CD8-positive, alpha-beta memory T cell (primary cell): ENCODE measurements around the gene RCSD1. TPM values are rescaled to one million over a fixed set of nuclear protein-coding genes. Genes with fewer than 3 reads are reported as not detected.
A peak's percentile ranks its signal among the peaks of the same experiment; 100 is the strongest.

Source experiments
- CTCF ChIA-PET: fragments of 350-600 bp; sonication (Branson Sonifier 250); formaldehyde crosslinking; loops from one replicate; lab custom pipeline; 2021; ENCODE audit warnings: antibody characterized with exemption; lab: Charles Lee
- POLR2A ChIA-PET: fragments of 350-600 bp; sonication (Branson Sonifier 250); formaldehyde crosslinking; loops from one replicate; lab custom pipeline; 2021; ENCODE audit warnings: antibody characterized with exemption; lab: Charles Lee
- DNase-seq, 5 donors: peaks; one replicate each; pipeline versions ENCODE4 v3.0.0 to v3.0.0-alpha.2; 2020 to 2022; ENCODE audit warnings: mixed read lengths in 1 of 5
- H3K27ac ChIP-seq: one replicate; pipeline ENCODE4 v1.7.0; 2013; ENCODE audit warnings: low read depth, mild to moderate bottlenecking, low read length, moderate library complexity
- H3K27me3 ChIP-seq: 2 replicates; pipeline ENCODE4 v1.7.0; 2013; ENCODE audit warnings: low read length, mild to moderate bottlenecking; ENCODE audit not compliant: insufficient read depth, poor library complexity, severe bottlenecking
- H3K36me3 ChIP-seq: 2 replicates; pipeline ENCODE4 v1.7.0; 2013; ENCODE audit warnings: mild to moderate bottlenecking, low read length, moderate library complexity; ENCODE audit not compliant: insufficient read depth
- H3K4me1 ChIP-seq: 2 replicates; pipeline ENCODE4 v1.7.0; 2013; ENCODE audit warnings: mild to moderate bottlenecking, low read length, moderate library complexity; ENCODE audit not compliant: insufficient read depth
- H3K4me3 ChIP-seq: 2 replicates; pipeline ENCODE4 v1.7.0; 2013; ENCODE audit warnings: mild to moderate bottlenecking, low read length
- H3K9me3 ChIP-seq: 2 replicates; pipeline ENCODE4 v1.7.0; 2013; ENCODE audit warnings: mild to moderate bottlenecking, low read length
- H3K27ac Mint-ChIP-seq, 8 donors: one replicate each; pipeline ENCODE4 v1.8.0; 2020 to 2021; ENCODE audit warnings: mixed read lengths in 8 of 8, mild to moderate bottlenecking in 6 of 8, inconsistent platforms in 3 of 8, moderate library complexity in 3 of 8
- H3K27me3 Mint-ChIP-seq, 2 donors: one replicate each; pipeline ENCODE4 v1.8.0; 2020 to 2021; ENCODE audit warnings: mixed read lengths in 2 of 2, mild to moderate bottlenecking in 1 of 2, moderate library complexity in 1 of 2
- H3K36me3 Mint-ChIP-seq, 3 donors: one replicate each; pipeline ENCODE4 v1.8.0; 2020 to 2021; ENCODE audit warnings: mixed read lengths in 3 of 3, inconsistent platforms in 1 of 3, mild to moderate bottlenecking in 1 of 3
- H3K4me1 Mint-ChIP-seq, 3 donors: one replicate each; pipeline ENCODE4 v1.8.0; 2020 to 2021; ENCODE audit warnings: mixed read lengths in 3 of 3, inconsistent platforms in 1 of 3, mild to moderate bottlenecking in 1 of 3
- H3K4me3 Mint-ChIP-seq, 7 donors: one replicate each; pipeline ENCODE4 v1.8.0; 2020 to 2021; ENCODE audit warnings: mixed read lengths in 7 of 7, mild to moderate bottlenecking in 6 of 7, moderate library complexity in 4 of 7, inconsistent platforms in 2 of 7
- H3K9me3 Mint-ChIP-seq, 5 donors: one replicate each; pipeline ENCODE4 v1.8.0; 2020 to 2022; ENCODE audit warnings: mixed read lengths in 5 of 5, mild to moderate bottlenecking in 3 of 5, moderate library complexity in 2 of 5, inconsistent platforms in 1 of 5
- polyA plus RNA-seq: library from polyadenylated mRNA; unstranded; fragments of 300-500 nt; fragmentation: Illumina TruSeq; gene quantifications from one replicate; pipeline ENCODE4 v1.2.3, GENCODE V29; 2021
- total RNA-seq, 2 experiments: library from RNA; stranded (reverse); gene quantifications; one replicate each; pipeline ENCODE4 v1.2.3, GENCODE V29; 2021

The RCSD1 gene
- total and polyA plus RNA-seq, 3 experiments from 2014 or later = 45.9 to 171 (median 47.9) TPM

DNA sequence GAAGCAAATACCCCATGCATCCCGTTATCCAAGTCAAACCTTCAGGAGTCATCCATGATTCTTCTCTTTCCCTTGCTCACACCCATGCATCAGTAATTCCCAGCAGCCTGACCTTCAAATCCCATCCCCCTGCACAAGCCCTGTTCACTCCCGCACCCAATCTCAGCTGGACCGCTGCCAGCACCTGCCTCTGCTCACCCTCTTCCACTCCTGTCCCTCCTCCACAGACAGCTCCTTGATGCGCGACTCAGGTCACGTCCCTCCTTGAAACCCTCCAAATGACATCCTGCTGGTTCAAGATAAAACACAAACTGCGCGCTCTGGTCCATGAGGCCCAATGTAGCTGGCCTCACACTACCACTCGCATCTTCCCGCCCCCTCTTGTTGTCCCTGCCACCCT is 48.4 kb downstream of the RCSD1 start:
- H3K27ac Mint-ChIP-seq = no peak overlapping the region
- peaks cover 21 to 44% (median 22%) of the 10 kb centered on the region in 3 donors for H3K4me1 Mint-ChIP-seq
- Histone ChIP-seq H3K36me3 (peaks cover 42% of the 10 kb centered on the region), H3K4me1 (peaks cover 46% of the 10 kb centered on the region), H3K9me3 (no peaks in the 10 kb centered on the region), H3K27me3 (no peaks in the 10 kb centered on the region), H3K27ac (no peak overlapping the region), H3K4me3 (no peak overlapping the region)
- H3K4me3 Mint-ChIP-seq = no peak overlapping the region
- CTCF ChIA-PET = interaction anchor here (2.1 kb wide), 1 partner anchor 9 kb away, joined by 10 read pairs; no protein-coding TSS in a partner anchor
- POLR2A ChIA-PET = no interaction called here
- no peak for DNase-seq
- no peaks in the 10 kb centered on the region for H3K27me3 Mint-ChIP-seq
- H3K36me3 Mint-ChIP-seq = peaks cover 0 to 40% (median 9%) of the 10 kb centered on the region in 3 donors
- no peaks in the 10 kb centered on the region for H3K9me3 Mint-ChIP-seq

DNA sequence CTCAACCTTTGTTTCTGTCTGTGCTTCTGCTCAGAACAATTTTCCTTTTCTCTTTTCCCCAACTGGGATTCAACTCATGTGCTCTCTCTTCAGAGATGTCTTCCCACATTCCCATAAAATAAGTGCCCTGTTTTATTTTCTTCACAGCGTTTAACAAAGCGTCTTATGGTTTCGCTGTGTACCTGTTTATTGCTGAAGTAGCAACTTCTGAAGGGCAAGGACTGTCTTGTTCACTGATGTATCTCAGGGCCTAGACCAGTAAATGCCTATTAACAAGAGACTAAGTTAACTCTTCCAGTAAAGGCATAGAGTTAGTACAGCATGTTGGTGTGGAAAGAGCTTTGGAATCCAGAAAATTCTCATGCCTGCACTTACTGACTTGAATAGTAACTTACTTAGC is 48.8 kb downstream of the RCSD1 start:
- Histone ChIP-seq H3K4me3 (no peak overlapping the region), H3K27ac (no peak overlapping the region), H3K36me3 (peaks cover 43% of the 10 kb centered on the region), H3K9me3 (no peaks in the 10 kb centered on the region), H3K4me1 (peaks cover 43% of the 10 kb centered on the region), H3K27me3 (no peaks in the 10 kb centered on the region)
- H3K36me3 Mint-ChIP-seq = peaks cover 0 to 40% (median 9%) of the 10 kb centered on the region in 3 donors
- peaks cover 17 to 40% (median 18%) of the 10 kb centered on the region in 3 donors for H3K4me1 Mint-ChIP-seq
- no peak overlapping the region for H3K4me3 Mint-ChIP-seq
- no peaks in the 10 kb centered on the region for H3K27me3 Mint-ChIP-seq
- H3K9me3 Mint-ChIP-seq = no peaks in the 10 kb centered on the region
- ChIA-PET POLR2A (no interaction called here), CTCF (interaction anchor here (2.1 kb wide), 1 partner anchor 9 kb away, joined by 10 read pairs; no protein-coding TSS in a partner anchor)
- no peak for DNase-seq
- no peak overlapping the region for H3K27ac Mint-ChIP-seq

DNA sequence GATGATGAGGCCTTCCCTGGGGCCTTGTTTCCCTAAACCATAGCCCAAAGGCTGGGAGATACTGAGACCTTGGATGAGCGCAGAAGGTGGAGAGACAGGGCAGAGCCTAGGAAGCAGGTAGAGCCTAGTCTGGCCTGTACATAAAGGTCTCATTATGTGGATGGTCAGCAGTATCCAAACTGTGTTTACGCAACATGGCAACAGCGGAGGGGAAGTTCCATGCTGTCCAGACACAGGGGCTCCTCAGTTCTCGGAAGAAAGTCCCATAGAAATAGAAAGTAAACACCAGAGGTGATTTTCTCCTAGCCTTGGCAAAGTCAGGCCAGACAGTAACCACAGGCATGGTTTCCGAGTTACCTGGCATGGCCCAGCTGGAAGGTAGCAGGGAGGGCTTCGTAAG is 49.7 kb downstream of the RCSD1 start:
- no peaks in the 10 kb centered on the region for H3K9me3 ChIP-seq
- Mint-ChIP-seq H3K9me3 (no peaks in the 10 kb centered on the region), H3K4me1 (peaks cover 10 to 36% (median 14%) of the 10 kb centered on the region in 3 donors), H3K36me3 (peaks cover 4 to 41% (median 9%) of the 10 kb centered on the region in 3 donors), H3K27ac (no peak overlapping the region), H3K4me3 (no peak overlapping the region), H3K27me3 (no peaks in the 10 kb centered on the region)
- H3K27ac ChIP-seq = no peak overlapping the region
- H3K4me3 ChIP-seq = no peak overlapping the region
- H3K27me3 ChIP-seq = no peaks in the 10 kb centered on the region
- peaks cover 41% of the 10 kb centered on the region for H3K4me1 ChIP-seq
- H3K36me3 ChIP-seq = peaks cover 40% of the 10 kb centered on the region
- ChIA-PET CTCF (interaction anchor here (1.1 to 1.6 kb wide), 2 partner anchors 11 to 122 kb away, joined by 4 read pairs; no protein-coding TSS in a partner anchor), POLR2A (interaction anchor here (0.7 kb wide), 1 partner anchor 105 kb away, joined by 3 read pairs; no protein-coding TSS in a partner anchor)
- DNase-seq = no peak

DNA sequence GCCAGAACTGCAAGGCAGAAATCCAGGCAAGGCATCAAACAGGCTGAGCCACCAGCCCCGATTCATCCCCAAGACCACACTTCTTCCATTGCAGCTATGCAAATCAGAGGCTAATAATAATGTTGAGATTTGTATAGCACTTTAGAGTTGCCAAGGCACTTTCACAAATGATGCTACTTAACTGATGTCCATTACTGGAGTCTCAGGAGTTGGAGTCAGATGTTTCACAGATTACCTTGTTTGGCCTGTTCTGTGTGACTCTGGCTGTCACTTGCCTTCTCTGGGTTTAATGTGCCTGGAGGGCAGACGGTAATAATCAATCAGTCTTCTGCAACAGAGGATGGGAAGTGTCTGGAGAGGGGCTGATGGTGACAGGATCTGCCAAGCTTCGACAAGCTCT is 51.0 kb downstream of the RCSD1 start:
- Mint-ChIP-seq H3K27me3 (no peaks in the 10 kb centered on the region), H3K36me3 (peaks cover 4 to 44% (median 13%) of the 10 kb centered on the region in 3 donors), H3K4me3 (no peak overlapping the region), H3K27ac (peak overlapping the region in 3 of 8 donors; percentile 86 to 97 (median 91)), H3K4me1 (peaks cover 20 to 27% (median 21%) of the 10 kb centered on the region in 3 donors), H3K9me3 (no peaks in the 10 kb centered on the region)
- Histone ChIP-seq H3K27ac (peak overlapping the region; percentile 1), H3K4me3 (no peak overlapping the region), H3K4me1 (peaks cover 31% of the 10 kb centered on the region), H3K36me3 (peaks cover 53% of the 10 kb centered on the region), H3K9me3 (no peaks in the 10 kb centered on the region), H3K27me3 (no peaks in the 10 kb centered on the region)
- ChIA-PET POLR2A (no interaction called here), CTCF (interaction anchor here (1.0 to 2.9 kb wide), 4 partner anchors 12 to 124 kb away, joined by 4 to 13 read pairs (median 4); no protein-coding TSS in a partner anchor)
- no peak for DNase-seq

DNA sequence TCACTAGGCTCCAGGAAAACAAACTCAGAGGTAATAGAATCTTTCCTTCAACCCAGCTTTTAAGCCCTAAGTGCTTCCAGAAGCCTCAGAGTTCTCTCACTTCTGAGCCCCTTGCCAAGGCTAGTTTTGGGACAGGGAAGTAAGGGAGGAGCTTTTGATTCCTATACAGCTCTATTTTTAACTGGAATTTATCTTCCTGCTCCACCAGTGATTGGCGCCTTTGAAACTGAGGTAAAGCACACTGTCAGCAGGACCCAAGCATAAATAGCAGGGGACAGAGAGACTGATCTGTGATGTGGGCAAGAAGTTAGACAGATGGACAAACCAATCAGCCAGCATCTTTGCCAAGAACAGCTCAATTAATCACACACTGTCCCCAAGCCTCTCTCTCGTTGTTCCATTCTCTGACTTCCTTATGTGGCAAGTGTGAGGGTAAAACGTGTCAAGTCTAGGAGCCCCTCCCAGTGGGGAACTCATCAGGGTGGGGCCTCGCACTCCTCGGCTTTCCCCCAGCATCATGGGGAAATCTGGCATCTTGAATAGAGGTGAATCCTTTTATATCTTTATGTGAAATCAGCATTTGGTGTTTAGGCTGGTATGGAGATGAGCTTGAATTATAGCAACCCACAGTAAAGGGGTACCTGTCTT is 51.5 kb downstream of the RCSD1 start:
- no peak overlapping the region for H3K4me3 Mint-ChIP-seq

GRCh38 chr1:167683226-167683625 is 53.2 kb downstream of the RCSD1 start:
- Mint-ChIP-seq H3K4me1 (peaks cover 22 to 35% (median 31%) of the 10 kb centered on the region in 3 donors), H3K27ac (peak overlapping the region in 5 of 8 donors; percentile 25 to 86 (median 64)), H3K4me3 (no peak overlapping the region), H3K36me3 (peaks cover 4 to 54% (median 18%) of the 10 kb centered on the region in 3 donors), H3K27me3 (no peaks in the 10 kb centered on the region), H3K9me3 (no peaks in the 10 kb centered on the region)
- Histone ChIP-seq H3K4me3 (no peak overlapping the region), H3K9me3 (no peaks in the 10 kb centered on the region), H3K4me1 (peaks cover 16% of the 10 kb centered on the region), H3K27ac (no peak overlapping the region), H3K36me3 (peaks cover 64% of the 10 kb centered on the region), H3K27me3 (no peaks in the 10 kb centered on the region)
- ChIA-PET POLR2A (no interaction called here), CTCF (no interaction called here)
- no peak for DNase-seq

More for the DNA sequence above, 51.5 kb downstream of the RCSD1 start:
- Mint-ChIP-seq H3K9me3 (no peaks in the 10 kb centered on the region), H3K4me1 (peaks cover 22 to 24% (median 23%) of the 10 kb centered on the region in 3 donors), H3K27me3 (no peaks in the 10 kb centered on the region), H3K27ac (peak overlapping the region in 3 of 8 donors; percentile 86 to 97 (median 91)), H3K36me3 (peaks cover 4 to 44% (median 15%) of the 10 kb centered on the region in 3 donors)
- Histone ChIP-seq H3K4me1 (peaks cover 25% of the 10 kb centered on the region), H3K27ac (peak overlapping the region; percentile 1), H3K9me3 (no peaks in the 10 kb centered on the region), H3K4me3 (no peak overlapping the region), H3K36me3 (peaks cover 59% of the 10 kb centered on the region), H3K27me3 (no peaks in the 10 kb centered on the region)
- DNase-seq = no peak
- CTCF ChIA-PET = interaction anchor here (1.0 to 2.9 kb wide), 3 partner anchors 50 to 124 kb away, joined by 4 to 13 read pairs (median 4); no protein-coding TSS in a partner anchor
- POLR2A ChIA-PET = no interaction called here

DNA sequence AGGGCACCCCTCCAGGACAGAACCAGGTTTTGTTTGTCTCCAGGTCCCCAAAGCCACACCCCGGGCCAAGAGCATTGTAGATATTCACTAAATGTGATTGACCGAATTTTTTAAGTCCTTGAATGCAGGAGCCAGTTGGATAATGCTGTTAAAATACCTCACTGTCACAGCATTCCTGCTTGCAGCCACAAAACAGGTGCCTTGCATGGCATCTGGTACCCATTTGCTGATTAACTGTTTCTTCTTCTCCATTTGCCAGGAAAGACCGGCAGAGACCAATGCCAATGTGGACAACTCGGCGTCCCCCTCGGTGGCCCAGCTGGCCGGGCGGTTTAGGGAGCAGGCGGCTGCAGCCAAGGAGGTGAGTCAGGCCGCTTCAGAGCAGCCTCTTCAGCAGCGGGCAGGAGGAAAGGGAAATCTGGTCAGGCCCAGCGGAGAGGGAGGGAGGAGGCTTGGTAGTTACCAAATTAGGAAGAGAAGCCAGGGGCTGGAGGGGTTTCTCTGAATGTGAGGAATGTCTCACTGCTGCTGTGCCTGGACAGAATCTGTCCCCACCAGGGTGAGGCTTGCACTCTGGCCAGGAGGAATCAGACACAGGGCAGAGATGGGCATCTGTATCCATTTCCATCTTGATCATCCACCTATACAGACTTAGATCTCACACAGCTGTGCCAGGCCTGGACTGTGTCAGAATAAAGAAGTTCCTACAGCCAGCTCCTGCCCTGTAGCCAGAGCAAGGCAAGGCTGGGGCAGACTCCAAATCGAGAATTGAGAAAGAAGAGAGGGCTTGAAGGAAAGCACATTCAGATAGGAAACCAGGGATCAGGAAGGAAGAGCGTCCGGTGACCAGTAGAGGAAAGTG is 53.8 kb downstream of the RCSD1 start:
- Histone ChIP-seq H3K27me3 (no peaks in the 10 kb centered on the region), H3K36me3 (peaks cover 71% of the 10 kb centered on the region), H3K27ac (no peak overlapping the region), H3K4me1 (peaks cover 10% of the 10 kb centered on the region), H3K4me3 (no peak overlapping the region), H3K9me3 (no peaks in the 10 kb centered on the region)
- Mint-ChIP-seq H3K27me3 (no peaks in the 10 kb centered on the region), H3K27ac (peak overlapping the region in 7 of 8 donors; percentile 13 to 92 (median 57)), H3K9me3 (no peaks in the 10 kb centered on the region), H3K4me3 (no peak overlapping the region), H3K36me3 (peaks cover 7 to 61% (median 20%) of the 10 kb centered on the region in 3 donors), H3K4me1 (peaks cover 22 to 35% (median 31%) of the 10 kb centered on the region in 3 donors)
- DNase-seq = no peak
- CTCF ChIA-PET = interaction anchor here (1.2 kb wide), 1 partner anchor 83 kb away, joined by 4 read pairs; no protein-coding TSS in a partner anchor
- POLR2A ChIA-PET = no interaction called here
